NCI-H2107 treated with DMSO at 0.1 percent for 48 hours (cell line): Measurements from ENCODE around the gene DDX60.
A peak's percentile ranks its signal among the peaks of the same experiment; 100 is the strongest.
"Not testable (repeated sequence)": the region's sequence is repeated elsewhere in the genome, so short reads cannot be mapped to it uniquely, and the experiment has no call there.

ENCODE experiments used
- DNase-seq: peaks from one replicate; lab custom pipeline; 2025; ENCODE audit not compliant: unreplicated experiment; lab: John Stamatoyannopoulos, UW

The DDX60 gene

DNA sequence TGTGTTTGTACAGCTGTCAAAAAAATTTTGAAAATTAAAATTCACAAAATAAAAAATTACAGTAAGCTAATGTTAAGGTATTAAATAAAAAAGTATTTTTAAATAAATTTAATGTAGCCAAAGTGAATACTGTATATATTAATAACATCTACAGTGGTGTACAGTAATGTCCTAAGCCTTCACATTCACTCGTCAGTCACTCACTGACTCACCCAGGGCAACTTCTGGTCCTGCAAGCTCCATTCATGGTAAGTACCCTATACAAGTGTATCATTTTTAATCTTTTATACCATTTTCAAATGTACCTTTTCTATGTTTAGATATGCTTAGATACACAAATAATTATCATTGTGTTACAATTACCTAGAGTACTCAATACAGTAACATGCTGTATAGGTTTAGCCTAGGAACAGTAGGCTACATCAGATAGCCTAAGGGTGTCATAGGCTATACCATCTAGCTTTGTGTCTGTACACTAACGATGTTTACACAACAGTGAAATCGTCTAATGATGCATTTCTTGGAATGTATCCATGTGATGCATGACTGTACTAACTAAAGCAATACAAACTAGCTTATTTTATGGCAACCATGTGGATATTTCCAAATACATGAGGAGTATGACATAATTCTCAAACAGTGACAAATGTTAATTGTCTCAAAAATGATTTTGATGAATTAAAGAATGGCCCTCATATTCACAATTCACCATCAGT, 13.7 kb downstream of the DDX60 start:
- DNase-seq, result no peak

DNA sequence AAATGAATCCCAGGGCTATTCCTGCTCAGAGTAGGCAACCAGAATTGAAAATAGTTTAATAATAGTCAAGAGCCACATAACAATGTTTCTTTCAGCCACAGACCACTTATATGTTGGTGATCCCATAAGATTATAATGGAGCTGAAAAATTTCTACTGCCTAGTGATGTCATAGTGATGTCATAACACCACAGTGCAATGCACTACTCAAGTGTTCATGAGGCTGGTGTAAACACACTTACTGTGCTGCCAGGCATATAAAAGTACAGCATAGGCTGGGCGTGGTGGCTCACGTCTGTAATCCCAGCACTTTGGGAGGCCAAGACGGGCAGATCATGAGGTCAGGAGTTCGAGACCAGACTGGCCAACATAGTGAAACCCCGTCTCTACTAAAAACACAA, 15.1 kb downstream of the DDX60 start:
- not testable (repeated sequence) for DNase-seq

GRCh38 chr4:168293386-168293975, 25.1 kb downstream of the DDX60 start:
- DNase-seq, result no peak

GRCh38 chr4:168291242-168291641, 27.3 kb downstream of the DDX60 start:
- DNase-seq, result no peak

- DNase-seq, result not testable (repeated sequence)
Observed at GRCh38 chr4:168285850-168286249, 32.7 kb downstream of the DDX60 start.

DNA sequence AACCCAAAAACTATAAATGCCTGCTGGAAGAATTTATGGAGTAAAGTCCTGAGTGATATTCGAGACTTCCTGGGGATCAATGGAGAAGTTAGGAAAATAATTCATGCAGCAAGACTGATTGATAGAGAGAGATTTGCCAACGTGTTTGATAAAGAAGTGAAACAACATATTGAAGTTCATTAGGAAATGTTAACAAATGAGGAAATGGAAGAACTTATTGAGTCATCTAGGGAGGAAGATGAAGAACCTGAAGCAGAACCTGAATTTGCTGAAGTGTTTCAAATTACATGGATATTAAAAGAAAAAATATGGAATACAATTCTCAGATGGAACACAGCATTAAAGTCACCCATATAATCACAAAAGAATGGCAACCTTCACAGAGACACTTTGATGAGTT, 39.0 kb downstream of the DDX60 start:
- no peak for DNase-seq

DNA sequence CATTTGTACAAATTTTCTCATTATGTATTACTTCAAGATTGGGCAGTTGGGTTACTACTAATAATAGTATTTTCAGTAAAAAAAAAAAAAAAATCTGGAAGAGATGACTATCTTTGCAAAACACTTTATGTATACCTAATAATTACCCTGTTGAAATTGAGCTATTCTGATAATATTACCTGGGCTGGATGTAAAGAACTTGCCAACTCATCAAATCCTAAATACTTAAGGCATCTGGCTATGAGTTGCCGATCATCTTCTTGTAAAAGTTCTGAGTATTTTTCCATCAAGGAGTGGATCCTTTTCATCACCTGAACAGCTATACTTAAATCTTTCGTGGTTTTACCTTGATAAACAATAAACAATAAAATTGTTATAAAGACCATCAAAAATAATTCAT, 42.7 kb downstream of the DDX60 start:
- no peak for DNase-seq

- no peak for DNase-seq
Observed at GRCh38 chr4:168274871-168275270, 43.7 kb downstream of the DDX60 start.

DNA sequence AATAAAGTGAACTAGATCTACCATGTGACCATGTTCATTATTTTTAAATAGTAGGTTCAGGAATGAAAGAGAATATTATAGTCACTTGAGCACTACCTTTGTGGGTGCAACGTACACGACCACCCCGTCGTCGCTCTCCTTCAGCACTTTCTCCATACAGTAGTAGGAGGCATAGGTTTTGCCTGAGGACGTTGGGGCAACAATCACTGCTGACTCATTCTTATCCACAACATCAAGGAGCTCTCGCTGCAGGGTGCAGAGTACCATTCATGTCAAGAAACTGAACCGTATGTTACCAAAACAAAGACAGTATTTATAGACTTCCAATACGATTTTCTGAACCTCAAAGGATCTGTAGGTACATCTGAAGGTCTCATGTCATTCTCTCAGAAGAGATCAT, 44.7 kb downstream of the DDX60 start:
- DNase-seq, result no peak

DNA sequence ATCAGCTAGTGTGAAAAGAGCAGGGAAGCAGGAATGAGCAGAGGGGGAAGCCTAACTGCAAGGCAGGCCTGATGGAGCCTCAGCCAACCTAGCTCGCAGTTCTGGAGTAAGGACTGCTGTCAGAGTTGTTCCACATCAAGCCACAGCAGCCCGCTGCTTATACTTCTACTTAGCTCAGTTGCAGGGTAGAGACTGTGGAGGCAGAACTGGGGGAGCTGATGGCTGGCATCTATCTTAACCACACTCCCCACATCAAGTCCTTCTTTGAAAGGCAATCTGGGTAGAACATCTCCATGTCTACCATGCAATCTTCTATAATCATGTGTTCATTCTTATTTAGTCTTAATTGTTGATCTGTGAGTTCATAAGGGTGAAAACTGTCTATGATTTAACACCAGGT, 46.1 kb downstream of the DDX60 start:
- no peak for DNase-seq

DNA sequence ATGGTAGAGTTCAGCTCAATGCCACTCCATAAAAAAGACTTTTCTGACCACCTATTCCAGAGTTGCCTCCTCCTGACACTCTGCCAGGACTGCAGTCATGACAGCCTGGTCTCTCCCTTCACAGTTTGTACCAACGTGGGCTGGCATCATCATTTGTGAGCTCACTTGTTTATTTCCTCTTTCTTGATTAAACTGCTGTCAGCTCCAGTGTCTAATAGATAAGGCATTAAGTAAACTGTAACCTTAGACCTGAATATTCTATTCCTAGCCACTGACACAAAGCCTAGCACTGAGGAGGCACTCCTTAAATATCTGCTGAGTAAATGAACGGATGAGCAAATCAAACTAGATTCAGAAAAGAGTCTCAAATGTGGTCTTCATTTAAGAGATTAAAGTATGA, 48.7 kb downstream of the DDX60 start:
- no peak for DNase-seq

DNA sequence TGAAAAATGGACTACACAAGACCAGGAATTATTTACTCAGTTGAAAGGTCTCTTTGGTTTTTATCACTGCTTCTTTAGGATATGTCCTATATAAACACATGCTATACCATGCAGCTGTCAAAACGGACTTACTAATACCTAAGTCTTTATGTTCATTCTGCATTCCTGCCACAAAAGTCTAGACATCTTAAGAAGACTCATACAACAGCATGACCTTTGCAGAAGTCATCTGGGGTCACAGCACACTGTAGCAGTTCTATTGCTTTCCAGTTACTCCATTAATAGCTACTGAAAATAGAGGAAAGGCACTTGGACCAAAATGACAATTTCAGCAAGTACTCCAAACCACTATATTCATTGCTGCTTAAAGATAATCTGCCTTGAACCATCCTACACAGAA, 53.2 kb downstream of the DDX60 start:
- no peak for DNase-seq

DNA sequence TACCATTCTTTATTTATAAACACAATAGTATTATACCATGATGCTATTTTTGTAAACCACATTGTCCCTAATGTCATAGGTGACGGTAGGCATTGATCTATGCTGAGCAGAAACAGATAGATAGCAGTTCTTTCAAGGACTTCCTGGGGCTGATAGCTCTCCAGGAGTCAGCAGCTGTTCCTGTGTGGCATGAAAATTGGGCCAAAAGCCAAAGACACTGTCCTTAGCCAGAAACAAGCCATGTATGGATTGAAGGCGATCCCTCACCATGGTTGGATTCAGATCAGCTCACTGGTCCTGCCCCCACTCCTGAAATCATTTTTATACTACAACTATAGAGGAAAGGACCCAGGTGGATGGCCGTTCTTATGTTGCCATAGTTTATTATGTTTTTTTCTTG, 53.6 kb downstream of the DDX60 start:
- no peak for DNase-seq

DNA sequence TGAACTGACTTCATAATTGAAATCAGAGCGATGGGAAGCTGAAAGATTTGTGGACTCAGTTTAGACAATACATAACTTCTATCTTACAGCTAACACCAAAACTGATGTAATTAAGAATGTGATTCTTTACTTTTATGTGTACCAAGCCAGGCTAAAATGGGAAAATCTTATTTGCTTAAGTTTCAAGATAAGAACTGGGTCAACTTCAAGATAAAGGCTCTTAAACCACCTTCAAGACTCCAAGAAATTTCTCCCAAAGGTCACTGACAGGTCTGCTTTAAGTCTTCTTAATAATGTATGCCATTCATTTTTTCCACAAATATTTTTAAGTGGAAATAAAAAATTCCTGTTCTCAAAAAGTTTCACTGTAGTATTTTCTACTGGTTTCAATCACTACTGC, 55.5 kb downstream of the DDX60 start:
- no peak for DNase-seq

GRCh38 chr4:168259096-168259495, 59.5 kb downstream of the DDX60 start:
- no peak for DNase-seq

DNA sequence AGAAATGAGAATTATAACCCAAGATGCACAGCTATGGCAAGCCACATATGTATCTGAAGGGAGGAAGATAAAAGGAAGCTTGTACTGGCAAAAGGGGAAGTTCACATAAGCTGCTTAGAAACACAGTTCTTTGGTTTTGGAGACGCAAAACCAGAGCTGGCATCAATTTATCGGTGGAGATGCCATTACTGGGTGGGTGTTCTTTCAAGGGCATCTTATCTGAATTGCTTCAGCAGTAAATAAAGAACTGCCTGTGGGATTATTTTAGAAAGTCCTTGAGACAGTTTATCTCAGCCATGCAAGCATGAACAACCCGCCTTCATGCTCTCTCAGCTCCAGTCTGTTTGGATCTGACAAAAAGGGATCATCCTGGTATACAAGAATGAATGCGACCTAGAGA, 60.8 kb downstream of the DDX60 start:
- no peak for DNase-seq

DNA sequence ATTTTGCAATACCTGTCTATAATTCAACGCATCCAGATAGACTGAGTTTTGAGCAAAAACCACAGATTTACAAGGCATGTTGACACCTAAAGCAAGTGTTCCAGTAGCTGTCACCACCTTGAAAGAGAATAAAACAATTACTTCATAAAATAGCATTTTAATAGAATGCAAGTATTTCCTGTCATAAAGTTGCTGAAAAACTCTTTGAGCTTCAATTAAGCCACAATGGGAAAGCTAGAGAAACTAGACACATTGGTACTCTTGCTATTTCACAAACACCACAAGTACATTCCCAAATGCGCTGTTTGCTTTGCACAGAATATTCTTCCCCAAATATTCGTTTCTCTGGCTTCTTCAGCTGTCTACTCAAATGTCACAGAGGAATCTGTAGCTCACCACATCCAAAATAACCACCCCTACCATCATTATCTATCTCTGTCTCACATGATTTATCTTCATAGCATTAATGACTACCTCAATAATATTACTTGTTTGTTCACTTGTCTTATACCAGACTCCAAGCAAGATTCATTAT, 70.3 kb downstream of the DDX60 start:
- DNase-seq, result no peak

- no peak for DNase-seq
Observed at GRCh38 chr4:168247603-168248002, 70.9 kb downstream of the DDX60 start.

DNA sequence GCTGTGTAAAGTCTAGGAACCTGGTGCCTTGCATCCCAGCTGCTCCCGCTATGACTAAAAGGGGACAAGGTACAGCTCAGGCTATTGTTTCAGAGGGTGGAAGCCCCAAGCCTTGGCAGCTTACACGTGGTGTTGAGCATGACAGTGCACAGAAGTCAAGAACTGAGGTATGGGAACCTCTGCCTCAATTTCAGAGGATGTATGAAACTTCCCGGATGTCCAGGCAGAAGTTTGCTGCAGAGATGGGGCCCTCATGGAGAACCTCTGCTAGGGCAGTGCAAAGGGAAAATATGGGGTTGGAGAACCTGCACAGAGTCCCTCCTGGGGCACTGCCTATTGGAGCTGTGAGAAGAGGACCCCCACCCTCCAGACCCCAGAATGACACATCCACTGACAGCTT, 76.6 kb downstream of the DDX60 start:
- no peak for DNase-seq

- no peak for DNase-seq
Observed at GRCh38 chr4:168240821-168241220, 77.7 kb downstream of the DDX60 start.

DNA sequence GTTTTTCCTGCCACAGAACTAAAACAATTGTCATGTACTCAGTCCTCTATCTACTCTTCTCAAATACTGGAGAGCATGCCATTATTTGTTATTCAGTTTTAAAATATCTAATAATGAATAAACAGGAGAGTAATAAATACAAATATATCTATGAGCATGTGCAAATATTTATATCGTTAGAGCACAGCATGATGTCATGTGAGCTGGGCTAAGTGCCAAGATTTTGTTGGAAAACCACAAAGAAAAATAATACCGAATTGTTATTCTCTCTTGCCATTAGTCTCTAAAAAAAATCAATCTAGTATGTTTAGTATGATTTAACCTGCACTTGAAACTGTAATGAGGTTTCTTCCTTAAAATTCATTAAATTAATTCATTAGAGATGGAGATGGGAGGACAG, 97.3 kb downstream of the DDX60 start:
- peak; percentile 71 for DNase-seq

DNA sequence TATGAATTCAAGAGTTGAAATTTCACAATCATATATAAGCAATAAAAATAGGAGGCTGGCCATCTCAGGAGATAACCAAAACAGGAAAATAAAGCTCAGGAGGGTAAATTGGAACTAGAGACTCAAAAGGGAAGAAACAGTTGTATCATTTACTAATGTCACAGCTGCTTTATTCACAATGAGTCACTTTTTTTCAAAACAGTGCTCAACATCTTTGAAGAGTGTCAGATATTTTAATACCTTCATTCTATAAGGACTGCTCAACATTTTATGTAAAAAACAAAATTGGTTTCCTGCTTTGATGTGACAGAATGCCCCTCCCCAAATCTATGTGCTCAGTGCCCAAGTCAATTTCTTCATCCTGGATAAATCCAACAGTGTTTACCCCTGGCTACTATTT, 97.7 kb downstream of the DDX60 start:
- DNase-seq, result peak; percentile 30

GRCh38 chr4:168218645-168219044, 99.9 kb downstream of the DDX60 start:
- no peak for DNase-seq
